CD4-positive, alpha-beta T cell treated with Interleukin-17A for 1 hour (primary cell): ENCODE measurements around the gene SULT1C2.

ENCODE experiments used
- DNase-seq: peaks from one replicate; pipeline ENCODE4 v3.0.0-alpha.2; 2020

The SULT1C2 gene

DNA sequence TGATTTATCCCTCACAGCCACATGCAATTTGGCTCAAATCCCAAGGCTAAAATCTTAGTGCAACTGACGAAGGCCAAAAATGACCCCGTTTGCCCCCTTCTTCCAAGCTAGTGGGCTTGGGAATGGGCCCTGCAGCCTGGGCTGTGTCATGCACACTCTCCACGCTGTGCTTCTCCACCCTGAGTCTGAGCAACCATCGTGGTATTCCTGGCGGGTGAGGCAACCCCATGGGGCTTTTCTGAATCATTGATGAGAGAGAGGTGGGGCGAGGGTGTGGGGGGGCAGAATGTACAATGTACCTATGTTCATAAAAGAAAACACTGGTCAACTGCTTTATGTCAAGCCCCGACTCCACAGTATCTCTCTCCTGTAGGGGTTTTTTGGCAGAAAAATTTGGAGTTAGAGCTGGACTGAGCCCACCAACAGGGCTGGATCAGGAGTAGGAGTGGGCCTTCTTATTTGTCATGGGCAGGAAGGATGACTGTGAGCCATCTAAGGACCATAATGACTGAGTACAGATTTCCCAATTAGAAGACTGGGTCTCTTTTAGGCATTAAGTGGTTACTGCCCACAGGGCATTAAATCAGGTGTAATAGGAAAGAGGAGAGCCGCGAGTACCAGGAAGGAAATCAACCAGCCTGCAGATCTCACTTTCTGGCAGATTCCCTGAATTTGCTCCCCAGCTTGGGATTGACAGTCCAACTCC lies 8.9 kb downstream of the SULT1C2 start:
- no peak for DNase-seq

DNA sequence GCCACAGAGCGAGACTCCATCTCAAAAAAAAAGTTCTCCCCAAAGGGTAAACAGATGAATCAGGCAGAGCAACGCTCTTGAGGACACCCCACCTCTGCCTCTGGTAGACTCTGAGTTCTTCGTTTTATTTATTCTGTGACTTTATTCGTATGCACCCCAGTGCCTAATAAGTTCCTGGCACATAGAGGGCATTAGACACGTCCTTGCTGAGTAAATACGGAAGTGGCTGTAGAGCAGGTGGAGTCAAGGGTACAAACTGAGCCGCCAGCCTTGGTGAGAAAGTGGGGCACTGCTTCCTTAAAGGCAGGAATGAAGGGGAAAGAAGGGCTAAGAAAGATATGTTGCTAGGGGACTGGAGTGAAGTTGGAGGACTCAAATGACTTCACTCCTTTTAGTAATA lies 12.9 kb downstream of the SULT1C2 start:
- DNase-seq: no peak

DNA sequence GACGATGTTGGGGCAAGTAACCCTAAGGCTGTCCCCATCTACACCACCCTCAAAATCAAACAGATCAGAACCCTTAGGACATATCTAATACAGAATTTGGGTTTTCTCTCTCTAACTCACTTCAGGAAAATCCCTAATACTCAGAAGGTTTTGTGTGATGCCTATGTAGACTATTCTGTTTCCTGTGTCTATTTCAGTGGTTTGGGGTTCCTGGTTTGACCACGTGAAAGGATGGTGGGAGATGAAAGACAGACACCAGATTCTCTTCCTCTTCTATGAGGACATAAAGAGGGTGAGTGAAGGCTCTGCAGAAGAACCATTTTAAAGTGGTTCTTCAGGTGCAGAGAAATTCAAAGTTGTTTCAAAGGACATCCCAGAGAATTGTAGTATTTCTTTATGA lies 16.3 kb downstream of the SULT1C2 start:
- DNase-seq: no peak

DNA sequence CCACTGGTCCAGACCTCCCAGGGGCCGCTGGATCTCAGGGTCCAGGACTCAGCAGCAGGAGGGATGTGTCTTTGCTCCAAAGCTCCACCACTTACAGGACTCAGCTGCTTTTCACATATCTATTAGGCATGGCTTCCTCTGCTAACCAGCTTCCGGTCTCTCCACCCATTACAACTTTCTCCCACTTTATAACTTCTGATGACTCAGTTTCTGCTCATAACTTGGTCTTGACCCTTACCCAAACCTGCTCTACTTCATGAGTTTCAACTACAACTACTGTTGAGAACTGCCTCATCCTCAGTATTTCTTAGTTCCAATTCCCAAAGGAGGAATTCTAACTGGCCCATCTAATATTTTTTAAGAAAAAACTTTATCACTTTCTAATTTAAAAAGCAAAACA lies 17.2 kb downstream of the SULT1C2 start:
- DNase-seq: no peak

DNA sequence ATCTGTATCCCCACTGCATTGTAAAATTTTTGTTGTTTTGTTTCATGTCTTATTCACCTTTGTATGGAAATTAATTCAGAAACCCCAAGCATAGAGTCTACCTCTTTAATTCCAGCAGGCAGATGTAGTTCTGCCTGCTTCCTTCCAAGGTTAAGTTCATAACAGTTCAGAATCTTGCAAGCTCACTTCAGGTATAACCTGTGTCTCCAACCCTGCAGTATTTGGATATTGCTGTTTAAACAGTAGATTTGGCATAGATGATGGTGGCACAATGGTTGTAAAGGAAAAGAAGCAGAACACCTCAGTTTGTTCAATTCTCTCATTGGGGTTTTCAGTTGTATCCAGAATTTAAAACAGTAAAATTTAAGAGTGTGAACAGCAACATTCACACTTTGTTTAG lies 21.2 kb downstream of the SULT1C2 start:
- no peak for DNase-seq

DNA sequence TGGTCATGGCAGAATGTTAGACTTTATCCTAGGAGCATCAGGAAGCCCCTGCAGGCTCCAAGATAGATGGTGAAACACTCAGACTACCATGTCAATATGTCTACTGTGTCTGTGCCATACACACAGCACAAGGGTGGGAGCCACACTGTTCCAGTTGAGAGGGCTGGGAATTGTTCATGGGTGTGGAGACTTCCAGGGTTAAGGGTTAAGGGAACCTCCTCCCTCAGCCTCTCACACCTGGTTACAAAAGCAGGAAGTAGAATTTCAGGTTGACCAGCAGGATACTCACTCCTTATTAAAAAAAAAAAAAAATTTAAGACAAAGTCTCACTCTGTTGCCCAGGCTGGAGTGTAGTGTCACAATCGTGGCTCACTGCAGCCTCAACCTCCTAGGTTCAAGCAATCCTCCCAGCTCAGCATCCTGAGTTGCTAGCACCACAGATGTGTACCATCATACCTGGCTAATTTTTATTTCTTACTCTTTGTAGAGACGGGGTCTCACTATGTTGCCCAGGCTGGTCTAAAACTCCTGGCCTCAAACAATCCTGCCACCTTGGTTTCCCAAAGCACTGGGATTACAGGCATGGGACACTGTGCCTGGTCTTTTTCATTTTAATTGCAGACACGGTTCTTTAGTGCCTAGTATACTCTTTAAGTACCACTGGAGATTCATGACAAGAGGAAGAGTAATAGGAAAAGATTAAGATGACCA lies 26.0 kb downstream of the SULT1C2 start:
- no peak for DNase-seq

DNA sequence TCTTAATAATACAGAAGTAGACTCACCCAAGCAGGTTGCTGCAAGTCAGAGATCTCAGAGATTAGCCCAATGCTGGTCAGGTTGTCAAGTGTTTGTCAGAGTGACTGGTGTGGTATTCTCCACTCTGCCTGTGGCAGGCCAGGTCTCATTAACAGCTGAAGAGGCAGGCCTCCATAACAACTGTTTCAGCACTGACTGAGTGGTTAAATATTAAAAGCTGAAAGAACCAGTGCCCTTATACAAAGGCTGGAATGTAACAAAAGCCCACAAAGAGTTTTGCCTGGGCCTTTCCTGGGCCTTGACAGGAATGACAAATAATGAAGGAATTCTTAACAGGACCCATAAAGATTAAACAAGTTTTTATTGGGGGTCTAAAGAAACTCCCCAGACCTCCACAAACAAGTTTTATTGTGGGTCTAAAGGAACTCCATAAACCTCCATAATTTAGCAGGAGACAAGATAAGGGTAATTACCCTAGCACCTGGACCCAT lies 26.8 kb downstream of the SULT1C2 start:
- no peak for DNase-seq

DNA sequence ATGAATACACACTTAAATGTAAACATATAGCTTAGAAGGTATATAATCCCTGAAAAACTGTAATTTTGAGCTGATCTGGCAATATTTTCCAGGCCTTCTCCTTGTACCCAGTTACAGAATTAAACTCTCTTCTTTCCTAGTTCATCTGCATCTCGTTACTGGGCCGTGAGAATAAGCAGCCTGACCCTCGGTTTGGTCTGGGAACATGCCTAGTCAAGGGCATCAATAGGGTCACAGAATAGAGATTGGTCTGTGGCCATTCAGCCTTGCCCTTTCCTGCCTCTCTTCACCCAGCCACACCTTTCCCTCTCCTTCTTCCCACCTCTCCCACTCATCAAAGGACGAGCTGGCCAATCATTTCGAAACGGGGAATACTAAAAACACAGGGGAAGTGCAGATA lies 27.3 kb downstream of the SULT1C2 start:
- DNase-seq: no peak

DNA sequence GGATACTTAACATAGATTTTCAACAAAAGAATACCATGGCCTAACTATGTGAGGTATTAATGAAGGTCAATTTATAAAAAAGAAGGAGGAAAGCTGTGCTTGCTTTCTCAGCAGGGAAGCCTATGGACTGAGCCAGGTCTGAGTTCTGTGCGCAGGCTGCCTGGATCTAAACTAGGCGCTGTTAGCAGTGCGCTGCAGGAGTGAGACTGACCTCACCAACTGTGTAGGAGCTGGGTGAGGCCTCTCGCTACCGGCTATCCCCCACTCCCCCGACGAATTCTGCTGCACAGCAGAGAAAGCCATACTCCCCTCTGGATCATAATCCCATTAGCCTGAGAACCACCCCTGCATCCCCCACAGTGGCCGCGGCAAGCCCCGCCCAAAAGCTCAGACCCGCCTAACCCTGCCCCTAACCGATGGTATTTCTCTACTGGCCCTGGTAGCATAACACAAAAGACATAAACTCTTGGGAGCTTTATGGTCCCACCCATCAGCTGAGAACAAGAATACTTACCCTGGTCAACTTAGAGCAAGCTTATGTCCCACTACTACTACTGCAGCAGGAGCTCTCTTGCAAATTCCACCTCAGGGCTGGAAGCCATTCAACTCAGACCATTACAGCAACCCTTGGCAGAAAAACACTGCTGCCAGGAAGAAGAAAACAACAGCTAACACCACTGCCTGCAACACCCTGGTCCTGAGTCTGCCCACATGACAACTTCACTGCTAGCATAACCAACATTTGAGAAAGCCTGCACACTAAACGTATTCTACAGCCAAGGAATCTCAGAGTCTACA lies 28.0 kb downstream of the SULT1C2 start:
- DNase-seq: no peak

DNA sequence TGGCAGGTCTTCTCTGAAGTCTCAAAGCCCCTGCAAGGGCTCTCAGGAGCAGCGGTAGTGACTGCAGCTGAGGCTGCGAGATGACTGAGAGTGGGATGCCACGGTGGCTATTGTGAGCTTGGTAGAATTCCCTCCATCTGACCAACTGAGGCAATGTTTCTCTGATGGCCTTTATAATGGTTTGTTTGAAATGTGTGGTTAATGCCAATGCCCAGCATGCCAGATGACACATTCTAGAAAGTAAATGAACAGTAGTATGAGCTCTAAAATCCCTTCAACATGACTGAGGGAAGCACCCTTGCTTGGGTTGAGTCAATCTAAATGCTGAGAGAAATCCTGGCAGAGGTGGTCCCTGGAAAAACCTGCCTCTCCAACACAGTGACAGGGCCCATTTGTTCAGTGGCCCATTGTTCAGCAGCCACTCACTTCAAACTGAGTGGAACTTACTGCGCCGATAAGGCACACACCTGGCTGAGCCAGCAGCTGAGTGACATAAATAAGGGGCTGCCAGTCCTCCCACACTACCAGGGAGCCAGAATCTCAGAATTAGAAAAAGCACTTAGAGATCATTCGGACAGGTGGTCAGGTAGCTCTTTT lies 31.7 kb downstream of the SULT1C2 start:
- DNase-seq: no peak

DNA sequence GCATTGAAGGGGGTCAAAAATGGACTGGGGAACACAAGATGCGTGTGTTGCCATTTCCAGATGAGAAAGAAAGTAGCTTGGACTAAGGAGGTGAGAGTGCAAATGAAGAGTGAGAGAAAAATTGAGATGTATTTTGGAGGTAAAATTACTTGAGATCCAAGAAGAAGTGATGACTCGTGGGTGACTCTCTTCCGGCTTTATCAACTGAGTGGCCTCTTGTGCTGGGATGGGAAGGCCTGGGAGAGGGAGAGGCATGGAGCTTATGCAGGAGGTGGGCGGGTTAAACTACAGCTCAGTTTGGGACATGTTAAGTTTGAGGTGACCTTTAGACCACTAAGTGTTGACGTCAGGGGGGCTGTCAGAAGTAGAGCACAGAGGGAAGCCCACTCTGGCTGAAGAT lies 34.9 kb downstream of the SULT1C2 start:
- DNase-seq: no peak

DNA sequence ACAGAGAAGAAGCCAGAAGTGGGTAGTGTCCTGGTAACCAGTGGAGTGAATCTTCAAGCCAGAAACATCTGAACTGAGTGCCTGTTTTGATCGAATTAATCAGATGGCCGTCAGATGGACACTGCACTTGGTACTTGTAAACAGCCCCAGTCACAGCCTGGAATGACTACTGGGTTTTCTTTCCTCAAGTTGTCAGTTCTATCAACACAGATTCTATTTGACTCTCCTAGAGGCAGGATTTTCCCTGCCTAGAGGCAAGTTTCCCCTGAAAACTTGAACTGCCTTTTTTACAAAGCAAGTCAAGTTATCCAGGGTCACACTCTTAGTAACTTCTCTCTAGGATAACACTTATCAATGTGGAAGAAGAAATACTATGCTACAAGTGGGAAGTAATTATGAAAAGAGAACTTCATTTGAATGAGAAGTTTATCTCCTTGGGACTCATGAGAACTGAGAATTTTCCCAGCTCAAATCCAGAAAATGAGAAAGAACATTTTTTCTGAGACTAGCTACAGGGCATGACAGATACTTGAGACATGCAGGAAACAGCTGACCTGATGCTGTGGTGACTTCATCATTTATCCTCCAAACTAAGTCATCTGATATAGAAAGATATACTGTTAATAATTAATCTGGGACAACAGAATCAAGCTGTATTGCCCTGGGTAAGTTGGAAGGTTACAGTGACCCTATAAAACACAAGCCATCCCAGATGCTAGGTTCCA lies 36.0 kb downstream of the SULT1C2 start:
- no peak for DNase-seq

DNA sequence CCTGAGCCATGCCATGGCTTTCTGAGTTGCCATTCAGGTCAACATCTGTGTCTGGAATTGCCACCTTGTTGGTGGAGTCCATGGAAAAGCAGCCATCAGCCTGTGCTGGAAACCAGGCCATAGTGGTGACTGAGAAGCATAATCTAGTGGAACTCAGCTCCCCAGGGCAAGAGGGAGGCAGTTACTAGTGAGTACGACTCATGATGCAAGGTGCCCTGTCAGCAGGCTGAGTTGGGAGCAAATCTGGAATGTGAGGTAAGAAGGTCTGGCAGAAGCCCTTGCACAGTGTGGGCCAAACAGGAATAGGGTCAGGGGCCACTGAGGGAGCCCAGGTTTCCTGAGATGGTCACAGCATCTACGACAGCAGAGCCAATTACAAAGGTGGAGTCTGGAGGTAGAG lies 37.1 kb downstream of the SULT1C2 start:
- DNase-seq: no peak

DNA sequence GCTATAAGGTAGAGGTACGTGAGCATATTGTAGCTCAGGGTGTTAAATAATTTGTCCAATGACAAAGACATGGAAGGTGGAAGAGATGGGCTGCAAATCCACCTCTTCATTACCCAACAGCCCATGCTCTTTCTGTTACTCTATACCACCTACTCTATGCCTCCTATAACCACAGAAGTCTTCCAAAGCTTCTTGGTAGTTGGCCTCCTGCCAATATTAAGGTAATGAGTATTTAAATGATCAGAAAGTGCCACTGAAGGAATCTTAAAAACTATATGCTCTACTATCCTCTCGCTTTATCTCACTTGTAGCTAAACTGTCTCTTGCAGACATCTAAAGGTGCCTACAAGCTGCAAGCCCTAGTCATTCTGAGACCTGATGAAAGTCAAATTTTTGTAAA lies 41.1 kb downstream of the SULT1C2 start:
- DNase-seq: no peak

DNA sequence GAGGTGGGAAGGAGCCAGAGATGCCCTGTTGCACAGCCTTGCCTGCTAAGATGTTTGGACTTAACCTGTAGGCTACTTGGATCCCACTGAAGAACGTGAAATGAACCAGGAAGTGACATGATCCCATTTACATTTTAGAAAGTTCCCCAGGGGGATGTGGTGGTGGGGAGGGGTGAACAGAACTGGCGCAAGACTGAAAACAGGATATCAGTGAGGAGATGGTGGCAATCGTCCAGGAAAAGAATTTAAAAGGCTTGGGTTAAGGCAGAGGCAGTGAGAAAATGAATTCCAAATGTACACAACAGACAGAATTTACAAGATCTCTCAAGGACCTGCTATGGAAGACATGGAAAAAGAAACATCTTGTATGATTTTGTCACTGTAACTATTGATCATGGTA lies 42.3 kb downstream of the SULT1C2 start:
- DNase-seq: no peak

DNA sequence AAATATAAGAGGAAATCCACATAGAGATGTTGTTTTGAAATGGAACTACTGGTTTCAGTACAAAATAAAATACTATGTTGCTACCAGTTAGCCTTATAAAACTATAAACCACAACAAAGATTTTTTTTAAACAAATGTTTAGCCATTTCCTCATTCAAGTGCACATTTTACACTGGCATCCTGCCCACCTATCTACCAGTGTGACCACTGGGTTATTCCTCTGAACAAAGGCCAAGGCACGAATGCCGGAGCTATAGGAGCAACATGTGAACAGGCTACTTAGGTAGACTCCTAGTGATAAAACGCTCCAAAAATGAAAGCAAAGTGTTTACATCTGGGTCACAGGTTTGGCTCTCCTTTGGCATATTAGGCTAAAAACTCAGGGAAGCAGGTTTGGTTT lies 57.3 kb downstream of the SULT1C2 start:
- DNase-seq: no peak

DNA sequence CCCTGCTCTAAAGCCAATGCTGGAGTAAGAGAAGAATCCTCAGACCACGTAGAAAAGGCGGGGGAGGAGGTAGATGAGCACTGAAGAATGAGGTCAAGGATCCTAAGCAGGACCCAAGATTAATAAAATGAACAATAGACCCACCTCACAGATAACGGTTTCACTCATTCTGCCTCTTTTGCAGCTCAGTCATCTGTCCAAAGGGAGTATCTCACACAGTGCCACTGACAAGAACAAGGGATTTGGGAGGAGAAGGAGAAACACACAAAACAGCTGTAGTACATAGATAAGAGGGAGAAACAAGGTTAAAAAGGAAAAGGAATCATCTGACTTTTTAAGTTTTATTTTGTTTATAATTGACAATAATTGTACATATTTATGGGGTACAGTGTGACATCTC lies 58.1 kb downstream of the SULT1C2 start:
- no peak for DNase-seq

DNA sequence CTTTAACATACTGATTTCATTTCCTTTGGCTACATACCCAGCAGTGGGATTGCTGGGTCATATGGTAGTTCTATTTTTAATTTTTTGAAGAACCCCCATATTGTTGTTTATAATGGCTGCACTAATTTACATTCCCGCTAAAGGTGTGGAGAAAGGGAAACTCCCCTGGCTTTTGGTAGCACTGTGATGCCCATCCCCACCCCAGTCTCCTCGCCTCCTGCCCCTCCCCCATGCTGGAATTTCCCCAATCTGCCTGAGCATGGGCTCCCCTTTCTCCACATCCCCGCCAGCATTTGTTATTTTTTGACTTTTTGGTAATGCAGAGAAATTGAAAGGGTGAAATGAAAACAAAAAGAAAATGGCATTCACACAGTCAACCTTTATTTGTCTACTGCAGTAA lies 59.1 kb downstream of the SULT1C2 start:
- DNase-seq: no peak

DNA sequence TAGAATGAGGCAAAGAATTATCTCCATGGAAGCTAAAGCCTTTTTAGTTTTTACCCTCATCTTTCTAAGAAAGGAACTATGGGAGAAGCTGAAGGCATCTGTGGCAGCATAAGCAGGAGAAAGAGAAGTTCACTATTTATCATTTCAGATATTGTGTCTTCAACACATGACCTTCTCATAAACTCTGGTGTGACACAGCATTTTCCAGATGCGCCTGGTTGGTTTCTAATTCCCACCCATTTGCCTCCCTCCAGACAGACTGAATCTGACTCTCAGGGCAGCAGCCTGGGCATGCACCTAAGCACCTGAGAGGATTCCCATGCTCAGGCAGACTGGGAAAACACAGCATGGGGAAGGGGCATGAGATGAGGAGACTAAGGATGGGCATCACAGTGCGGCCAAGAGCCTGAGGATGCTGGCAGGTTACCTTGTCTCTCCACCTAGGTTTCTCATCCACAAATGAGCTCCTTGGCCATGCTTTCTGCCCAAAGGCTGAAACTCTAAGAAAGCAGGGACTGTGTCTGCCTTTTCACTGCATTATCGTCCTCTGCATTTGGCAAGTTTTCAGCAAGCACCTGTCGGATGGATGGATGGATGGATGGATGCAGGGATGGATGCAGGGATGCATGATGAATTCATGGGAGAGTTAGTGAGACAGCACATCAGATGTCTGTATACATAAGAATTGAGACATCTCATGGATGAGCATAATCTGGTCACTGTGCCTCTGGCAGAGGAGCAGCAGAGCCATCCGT lies 60.3 kb downstream of the SULT1C2 start:
- no peak for DNase-seq

DNA sequence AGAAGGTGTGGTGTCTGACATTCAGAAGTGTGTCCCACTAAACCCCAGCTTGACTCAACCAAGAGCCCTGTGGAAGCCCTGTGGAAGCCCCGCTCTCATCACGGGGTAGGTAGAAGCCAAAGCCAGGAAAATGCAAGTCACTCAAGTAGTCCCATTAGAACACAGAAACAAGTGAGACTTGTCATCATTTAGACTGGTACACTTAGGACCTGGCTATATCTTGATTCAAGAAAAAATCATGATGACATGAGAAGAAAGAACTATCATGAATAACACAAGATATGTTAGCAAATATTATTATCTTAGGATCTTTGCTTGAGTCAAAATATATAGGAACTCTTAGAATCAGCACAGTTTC lies 60.9 kb downstream of the SULT1C2 start:
- no peak for DNase-seq

DNA sequence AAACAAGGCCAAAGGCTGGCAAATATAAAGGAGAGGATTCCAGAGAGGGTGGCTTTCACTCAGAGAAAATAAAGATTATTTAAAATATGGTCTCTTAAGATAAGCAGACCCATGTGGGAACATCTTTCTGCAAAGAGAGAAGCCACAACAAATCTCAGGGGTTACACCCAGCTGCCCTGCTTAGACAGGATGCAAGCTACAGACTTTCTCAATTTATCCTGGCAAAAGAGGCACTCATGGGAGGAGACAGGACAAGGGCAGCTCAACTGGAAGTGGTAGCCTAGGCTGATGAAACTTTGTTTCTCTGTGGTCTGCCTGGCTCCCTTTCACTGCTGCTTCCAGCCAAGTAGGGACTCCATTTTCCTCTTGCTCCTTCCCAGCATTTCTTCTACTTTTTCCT lies 63.2 kb downstream of the SULT1C2 start:
- no peak for DNase-seq

DNA sequence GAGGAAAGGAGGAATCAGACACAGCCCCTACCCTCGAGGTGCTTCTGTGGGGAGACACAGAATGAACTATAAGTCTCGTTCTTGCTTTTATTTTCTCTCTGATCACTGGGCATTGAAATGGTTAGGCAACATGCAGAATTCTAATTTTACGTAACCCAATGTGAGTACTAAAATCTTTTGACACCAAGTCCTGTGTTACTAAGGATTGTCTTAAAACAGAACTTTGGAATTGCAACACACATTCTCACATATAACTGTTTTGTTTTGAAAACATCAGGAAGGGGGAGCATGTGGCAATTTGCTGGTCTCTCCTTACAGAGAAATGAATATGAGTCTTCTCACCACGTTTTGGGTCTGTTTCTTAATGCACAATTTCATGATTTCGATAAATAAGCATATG lies 65.4 kb downstream of the SULT1C2 start:
- no peak for DNase-seq
